ENCODE data around the gene NMT1.

NMT1 gene

DNA sequence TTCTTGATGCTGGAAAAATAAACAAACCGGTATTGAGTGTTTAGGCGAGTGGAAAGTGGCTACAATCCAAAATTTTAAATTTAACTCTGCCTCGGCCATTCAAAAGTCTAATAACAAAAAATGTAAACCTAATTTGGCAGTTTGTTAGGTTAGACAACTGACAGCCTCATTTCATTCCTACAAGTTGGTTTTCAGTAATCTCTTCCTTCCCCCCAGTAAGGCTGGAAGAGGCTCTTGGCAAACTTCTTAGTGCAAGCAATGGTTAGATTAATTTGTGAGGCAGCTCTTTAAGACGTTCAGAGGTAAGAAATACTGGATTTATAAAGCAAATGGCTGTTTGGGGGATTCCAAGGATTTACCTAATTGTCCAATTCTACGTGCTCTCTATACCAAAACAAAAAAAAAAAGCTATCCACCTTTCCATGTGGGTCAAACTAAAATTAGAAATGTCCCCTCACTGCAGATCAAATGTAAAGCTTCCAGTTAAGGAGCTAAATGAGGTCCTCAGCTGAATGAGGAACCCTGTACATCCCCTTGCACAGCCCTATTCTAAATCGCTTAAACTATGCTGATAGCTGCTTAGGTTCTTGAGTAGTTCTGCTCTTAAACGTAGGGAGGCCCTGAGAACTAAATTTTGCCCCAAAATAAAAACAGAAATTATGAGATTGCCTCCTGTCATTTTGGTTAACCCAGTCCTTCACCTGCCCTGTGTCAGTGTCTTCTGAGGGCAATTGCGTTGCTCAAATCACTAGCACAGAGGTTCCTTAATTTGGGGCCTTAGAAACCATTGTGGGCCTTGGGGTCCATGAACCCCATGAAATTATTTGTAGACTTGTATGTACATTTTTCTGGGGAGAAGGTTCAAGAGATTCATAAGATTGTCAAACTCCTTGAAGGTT is 90.0 kb downstream of the NMT1 start:
- DNase-seq (ENCODE audit: low read depth), result no peak

DNA sequence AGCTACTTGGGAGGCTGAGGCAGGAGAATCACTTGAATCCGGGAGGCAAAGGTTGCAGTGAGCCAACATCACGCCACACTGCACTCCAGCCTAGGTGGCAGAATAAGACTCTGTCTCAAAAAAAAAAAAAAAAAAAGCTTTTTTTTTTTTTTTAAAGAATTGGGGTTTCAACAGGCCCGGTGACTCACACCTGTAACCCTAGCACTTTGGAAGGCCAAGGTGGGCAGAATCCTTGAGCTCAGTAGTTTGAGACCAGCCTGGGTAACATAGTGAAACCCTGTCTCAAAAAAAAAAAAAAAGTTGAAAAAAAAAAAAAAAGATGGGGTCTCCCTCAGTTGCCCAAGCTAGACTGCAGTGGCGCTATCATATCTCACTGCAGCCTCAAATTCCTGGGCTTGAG is 93.9 kb downstream of the NMT1 start:
- DNase-seq (ENCODE audit: low read depth), result no peak

DNA sequence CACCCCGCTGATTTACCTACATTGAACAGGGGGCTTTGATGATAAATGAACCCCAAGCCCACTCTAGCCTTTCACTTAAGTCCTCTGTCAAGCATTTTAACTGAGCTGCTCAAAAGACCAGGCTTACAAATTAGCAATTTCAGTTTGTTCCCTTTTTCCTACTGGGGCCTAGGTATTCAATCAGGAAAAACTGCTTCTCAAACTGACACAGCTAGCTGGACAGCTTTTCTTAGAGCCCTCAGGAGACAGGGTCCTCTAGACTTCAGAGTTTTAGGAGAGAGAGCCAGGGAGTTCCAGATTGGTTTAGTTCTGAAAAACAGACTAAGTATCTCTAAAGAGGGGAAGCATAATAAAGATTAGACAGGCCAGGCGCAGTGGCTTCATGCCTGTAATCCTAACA is 94.4 kb downstream of the NMT1 start:
- no peak for DNase-seq (ENCODE audit: low read depth)

DNA sequence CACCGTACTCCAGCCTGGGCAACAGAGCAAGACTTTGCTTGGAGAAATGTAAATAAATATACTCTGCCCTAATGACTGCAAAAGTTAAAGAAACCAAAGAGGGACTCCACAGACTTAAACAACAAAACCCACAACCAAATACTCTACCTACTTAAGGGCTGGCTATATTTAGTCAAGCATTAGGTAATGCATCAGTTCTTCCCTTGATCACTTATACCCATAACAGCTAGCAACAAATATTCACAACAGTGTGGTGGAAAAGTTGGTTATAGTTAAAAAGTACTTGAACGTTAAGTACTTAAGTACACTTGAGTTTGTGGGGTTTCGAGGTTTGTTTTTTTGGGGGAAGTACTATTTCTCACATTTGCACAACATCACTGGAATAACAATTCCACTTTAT is 95.1 kb downstream of the NMT1 start:
- DNase-seq (ENCODE audit: low read depth), result no peak

All from activated gamma-delta T cell treated with anti-CD3 and anti-CD28 coated beads, Interleukin-2, amount 50 U/mL, for 16 hours (primary cell).